ENCODE results near the gene LPP.

Gene LPP

DNA sequence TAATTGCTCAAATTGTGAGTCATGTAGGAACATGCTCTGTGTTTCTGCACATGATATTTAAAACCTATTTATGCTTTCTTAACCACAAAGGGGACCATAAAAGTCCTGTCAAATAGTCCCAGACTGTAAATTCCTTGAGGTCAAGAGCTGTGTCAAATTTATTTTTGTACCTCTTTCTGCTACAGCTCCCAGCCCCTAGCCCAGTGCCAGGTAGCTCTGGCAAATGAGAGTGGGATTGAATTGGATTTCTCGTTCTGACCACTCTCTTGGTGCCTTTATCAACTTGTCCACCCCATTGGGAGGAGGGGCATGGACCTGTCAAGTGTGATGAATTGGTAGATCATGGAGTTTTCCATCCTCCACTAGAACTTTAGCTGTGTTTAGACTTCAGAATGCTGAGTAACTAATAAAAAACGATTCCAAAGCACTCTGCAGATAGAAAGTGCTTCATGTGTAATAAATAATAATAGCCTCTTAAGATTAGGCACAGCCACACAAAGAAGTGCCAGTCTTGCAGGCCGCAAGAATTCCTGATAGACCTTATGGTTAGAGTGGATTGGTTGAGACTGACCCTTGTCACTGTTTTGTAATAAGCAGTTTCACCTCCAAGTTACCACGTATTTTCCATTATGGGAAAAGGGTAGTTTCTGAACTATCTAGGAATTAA is 120.4 kb downstream of the LPP start:
- Histone ChIP-seq H3K79me2 (ENCODE audit: control insufficient read depth, low read length) (peaks cover 86% of the 10 kb centered on the region), H3K9me3 (ENCODE audit: control insufficient read depth, insufficient read depth, low read length) (no peaks in the 10 kb centered on the region), H3F3A (ENCODE audit: control insufficient read depth, insufficient read depth) (0 out of 2 replicates have a peak, but pooled peaks cover 2% of the 10 kb centered on the region), H3K4me1 (ENCODE audit: control insufficient read depth, low read length) (peaks cover 68% of the 10 kb centered on the region), H4K20me1 (ENCODE audit: control insufficient read depth, insufficient read depth, low read depth, low read length) (0 out of 2 replicates have a peak, but pooled peaks cover 4% of the 10 kb centered on the region), H3K27me3 (ENCODE audit: control insufficient read depth, low read length) (no peaks in the 10 kb centered on the region), H3K4me2 (ENCODE audit: low read length) (no peak overlapping the region), H3K9me2 (replicated peaks; ENCODE audit: control insufficient read depth, low read length) (no peaks in the 10 kb centered on the region), H3K27ac (ENCODE audit: low read depth, low read length) (no peak overlapping the region), H3K36me3 (ENCODE audit: control insufficient read depth, low read length) (peaks cover 32% of the 10 kb centered on the region), H3K4me3 (ENCODE audit: low read length) (no peak overlapping the region)
- TF ChIP-seq, protein P1, sequence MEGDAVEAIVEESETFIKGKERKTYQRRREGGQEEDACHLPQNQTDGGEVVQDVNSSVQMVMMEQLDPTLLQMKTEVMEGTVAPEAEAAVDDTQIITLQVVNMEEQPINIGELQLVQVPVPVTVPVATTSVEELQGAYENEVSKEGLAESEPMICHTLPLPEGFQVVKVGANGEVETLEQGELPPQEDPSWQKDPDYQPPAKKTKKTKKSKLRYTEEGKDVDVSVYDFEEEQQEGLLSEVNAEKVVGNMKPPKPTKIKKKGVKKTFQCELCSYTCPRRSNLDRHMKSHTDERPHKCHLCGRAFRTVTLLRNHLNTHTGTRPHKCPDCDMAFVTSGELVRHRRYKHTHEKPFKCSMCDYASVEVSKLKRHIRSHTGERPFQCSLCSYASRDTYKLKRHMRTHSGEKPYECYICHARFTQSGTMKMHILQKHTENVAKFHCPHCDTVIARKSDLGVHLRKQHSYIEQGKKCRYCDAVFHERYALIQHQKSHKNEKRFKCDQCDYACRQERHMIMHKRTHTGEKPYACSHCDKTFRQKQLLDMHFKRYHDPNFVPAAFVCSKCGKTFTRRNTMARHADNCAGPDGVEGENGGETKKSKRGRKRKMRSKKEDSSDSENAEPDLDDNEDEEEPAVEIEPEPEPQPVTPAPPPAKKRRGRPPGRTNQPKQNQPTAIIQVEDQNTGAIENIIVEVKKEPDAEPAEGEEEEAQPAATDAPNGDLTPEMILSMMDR (IDR thresholded peaks at IDR 0.05; ENCODE audit: low read depth, low read length, poor library complexity, severe bottlenecking) = no peak
- TF ChIP-seq EZH2phosphoT487 (IDR thresholded peaks at IDR 0.05; ENCODE audit: borderline replicate concordance, low read length) = no peak

DNA sequence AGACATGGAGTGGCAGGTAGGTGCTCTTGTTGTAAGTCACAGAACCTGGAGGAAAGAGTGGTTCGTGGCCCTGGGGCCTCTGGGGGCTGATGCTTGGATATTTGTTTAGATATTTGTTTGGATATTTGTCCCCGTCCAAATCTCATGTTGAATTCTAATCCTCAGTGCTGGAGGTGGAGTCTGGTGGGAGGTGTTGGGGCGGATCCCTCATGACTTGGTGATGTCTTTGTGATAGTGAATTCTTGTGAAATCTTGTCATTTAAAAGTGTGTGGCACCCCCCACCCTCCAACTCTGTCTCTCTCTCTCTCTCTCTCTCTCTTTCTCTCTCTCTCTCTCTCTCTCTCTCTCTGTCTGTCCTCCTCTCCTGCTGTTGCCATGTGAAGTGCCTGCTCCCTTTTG is 122.4 kb downstream of the LPP start:
- TF ChIP-seq EZH2phosphoT487 (IDR thresholded peaks at IDR 0.05; ENCODE audit: borderline replicate concordance, low read length) = no peak
- TF ChIP-seq, protein P1 (IDR thresholded peaks at IDR 0.05; ENCODE audit: low read depth, low read length, poor library complexity, severe bottlenecking) = no peak
- Histone ChIP-seq H3K4me3 (ENCODE audit: low read length) (no peak overlapping the region), H3K36me3 (ENCODE audit: control insufficient read depth, low read length) (peaks cover 20% of the 10 kb centered on the region), H3K9me3 (ENCODE audit: control insufficient read depth, insufficient read depth, low read length) (no peaks in the 10 kb centered on the region), H3K4me1 (ENCODE audit: control insufficient read depth, low read length) (peaks cover 57% of the 10 kb centered on the region), H3K27ac (ENCODE audit: low read depth, low read length) (no peak overlapping the region), H3K79me2 (ENCODE audit: control insufficient read depth, low read length) (peaks cover 85% of the 10 kb centered on the region), H3K27me3 (ENCODE audit: control insufficient read depth, low read length) (no peaks in the 10 kb centered on the region), H3K4me2 (ENCODE audit: low read length) (no peak overlapping the region), H3K9me2 (replicated peaks; ENCODE audit: control insufficient read depth, low read length) (no peaks in the 10 kb centered on the region), H4K20me1 (ENCODE audit: control insufficient read depth, insufficient read depth, low read depth, low read length) (no peaks in the 10 kb centered on the region), H3F3A (ENCODE audit: control insufficient read depth, insufficient read depth) (no peaks in the 10 kb centered on the region)

DNA sequence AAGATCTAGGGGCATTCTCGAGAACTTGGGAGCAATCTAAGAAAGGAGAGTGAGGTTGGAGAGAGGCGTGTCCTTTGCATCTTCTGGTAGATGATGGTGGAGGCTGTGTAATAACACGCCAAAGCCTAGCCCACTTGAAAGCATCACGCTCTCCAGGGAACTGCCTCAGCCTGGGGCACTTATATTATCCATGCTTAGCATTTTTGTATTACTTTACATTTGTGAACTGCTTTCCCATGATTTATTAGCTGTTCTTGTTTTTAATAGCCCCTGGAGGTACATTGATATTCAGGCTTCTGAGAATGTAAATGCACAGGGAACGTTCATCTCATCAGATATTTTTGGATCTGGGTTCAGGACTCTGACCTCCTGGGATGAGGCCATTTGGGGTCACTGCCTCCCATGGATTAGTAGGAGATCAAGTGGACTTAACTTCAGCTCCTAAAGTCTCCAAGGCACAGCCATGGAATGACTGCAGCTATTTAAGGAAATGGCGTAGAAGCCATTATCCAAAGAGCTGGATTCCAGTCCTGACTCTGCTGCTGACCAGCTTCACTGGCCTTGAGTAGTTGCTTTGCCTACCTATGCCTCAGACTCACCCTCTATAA is 124.9 kb downstream of the LPP start:
- Histone ChIP-seq H3K27ac (ENCODE audit: low read depth, low read length) (no peak overlapping the region), H3K27me3 (ENCODE audit: control insufficient read depth, low read length) (no peaks in the 10 kb centered on the region), H3F3A (ENCODE audit: control insufficient read depth, insufficient read depth) (no peaks in the 10 kb centered on the region), H4K20me1 (ENCODE audit: control insufficient read depth, insufficient read depth, low read depth, low read length) (no peaks in the 10 kb centered on the region), H3K9me3 (ENCODE audit: control insufficient read depth, insufficient read depth, low read length) (no peaks in the 10 kb centered on the region), H3K4me3 (ENCODE audit: low read length) (no peak overlapping the region), H3K9me2 (replicated peaks; ENCODE audit: control insufficient read depth, low read length) (no peaks in the 10 kb centered on the region), H3K4me2 (ENCODE audit: low read length) (0 out of 2 replicates have a peak overlapping the region, but pooled peaks have one; percentile 12), H3K79me2 (ENCODE audit: control insufficient read depth, low read length) (peaks cover 80% of the 10 kb centered on the region), H3K36me3 (ENCODE audit: control insufficient read depth, low read length) (peaks cover 11% of the 10 kb centered on the region), H3K4me1 (ENCODE audit: control insufficient read depth, low read length) (peaks cover 46% of the 10 kb centered on the region)
- TF ChIP-seq, protein P1 (IDR thresholded peaks at IDR 0.05; ENCODE audit: low read depth, low read length, poor library complexity, severe bottlenecking) = no peak
- no peak for TF ChIP-seq EZH2phosphoT487 (IDR thresholded peaks at IDR 0.05; ENCODE audit: borderline replicate concordance, low read length)
